KMS-11 (cell line): ENCODE data around the gene MAML3.

Experiments
- H2AFZ ChIP-seq: fragments of 200-600 bp; sonication (generic); 2 replicates; pipeline ENCODE4 v1.6.1; 2016; ENCODE audit warnings: antibody characterized with exemption, mixed run types, low read depth
- H3K27ac ChIP-seq: fragments of 200-600 bp; sonication (generic); 2 replicates; pipeline ENCODE4 v1.6.1; 2016; ENCODE audit warnings: mild to moderate bottlenecking, mixed run types
- H3K27me3 ChIP-seq: fragments of 200-600 bp; sonication (generic); 2 replicates; pipeline ENCODE4 v1.6.1; 2017; ENCODE audit warnings: mild to moderate bottlenecking, low read depth, mixed run types, moderate library complexity; ENCODE audit not compliant: insufficient read depth
- H3K36me3 ChIP-seq: fragments of 200-600 bp; sonication (generic); 2 replicates; pipeline ENCODE4 v1.6.1; 2017; ENCODE audit warnings: mild to moderate bottlenecking, mixed run types; ENCODE audit not compliant: insufficient read depth
- H3K4me1 ChIP-seq: fragments of 200-600 bp; sonication (generic); 2 replicates; pipeline ENCODE4 v1.6.1; 2016; ENCODE audit warnings: mild to moderate bottlenecking, low read depth, mixed run types; ENCODE audit not compliant: poor library complexity, severe bottlenecking
- H3K4me2 ChIP-seq: fragments of 200-600 bp; sonication (generic); 2 replicates; pipeline ENCODE4 v1.7.0; 2016; ENCODE audit warnings: mild to moderate bottlenecking, mixed run types
- H3K4me3 ChIP-seq: fragments of 200-600 bp; sonication (generic); IDR thresholded peaks from 2 replicates; pipeline ENCODE4 v1.6.1; 2017; ENCODE audit warnings: low read depth, low read length, mixed read lengths; ENCODE audit not compliant: insufficient read depth
- H3K79me2 ChIP-seq: fragments of 200-600 bp; sonication (generic); 2 replicates; pipeline ENCODE4 v1.6.1; 2016; ENCODE audit warnings: low read depth, mixed run types; ENCODE audit not compliant: insufficient read depth
- H3K9ac ChIP-seq: fragments of 200-600 bp; sonication (generic); 2 replicates; pipeline ENCODE4 v1.6.1; 2016; ENCODE audit warnings: mild to moderate bottlenecking, mixed run types
- H4K20me1 ChIP-seq: fragments of 200-600 bp; sonication (generic); 2 replicates; pipeline ENCODE4 v1.6.1; 2016; ENCODE audit warnings: mild to moderate bottlenecking, mixed run types; ENCODE audit not compliant: insufficient read depth
- TF ChIP-seq, protein P1 (sequence below): fragments of 200-600 bp; sonication (generic); conservative IDR thresholded peaks from 2 replicates; pipeline ENCODE4 v1.6.1; 2017; ENCODE audit warnings: low read depth, mild to moderate bottlenecking, antibody characterized with exemption, low read length, moderate library complexity, mixed read lengths

Gene MAML3

DNA sequence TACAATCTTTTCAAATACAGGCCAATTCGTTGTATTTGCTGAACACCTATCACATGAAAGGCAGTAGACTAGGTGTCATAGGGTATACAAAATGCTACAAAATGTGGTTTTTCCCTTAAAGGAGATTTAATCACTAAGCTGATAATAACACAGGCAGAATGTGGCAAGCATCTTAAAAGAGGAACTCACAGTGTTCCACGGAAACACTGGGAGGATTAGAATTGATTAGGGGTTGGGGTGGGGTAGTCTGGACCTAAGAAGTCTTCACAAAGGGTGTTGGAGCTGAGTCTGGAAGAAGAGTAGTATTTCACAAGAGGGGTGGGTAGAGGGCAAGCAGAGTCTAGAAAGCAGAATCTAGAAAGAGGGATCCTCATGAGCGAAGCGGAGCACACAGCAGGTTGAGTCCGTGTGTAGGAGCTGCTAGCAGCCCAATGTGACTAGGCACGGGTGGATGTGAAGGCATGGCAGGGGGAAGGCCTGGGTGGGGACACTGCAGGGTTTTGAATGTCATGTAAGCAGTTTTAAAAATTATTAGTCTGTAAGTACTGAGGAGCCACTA is 364.8 kb downstream of the MAML3 start:
- no peak overlapping the region for H3K9ac ChIP-seq
- no peaks in the 10 kb centered on the region for H4K20me1 ChIP-seq
- no peak overlapping the region for H3K4me2 ChIP-seq
- H3K27ac ChIP-seq = no peak overlapping the region
- no peak overlapping the region for H3K4me3 ChIP-seq
- H2AFZ ChIP-seq = no peak overlapping the region
- no peaks in the 10 kb centered on the region for H3K27me3 ChIP-seq
- no peaks in the 10 kb centered on the region for H3K36me3 ChIP-seq
- H3K79me2 ChIP-seq = no peaks in the 10 kb centered on the region
- no peaks in the 10 kb centered on the region for H3K4me1 ChIP-seq
- TF ChIP-seq, protein P1, sequence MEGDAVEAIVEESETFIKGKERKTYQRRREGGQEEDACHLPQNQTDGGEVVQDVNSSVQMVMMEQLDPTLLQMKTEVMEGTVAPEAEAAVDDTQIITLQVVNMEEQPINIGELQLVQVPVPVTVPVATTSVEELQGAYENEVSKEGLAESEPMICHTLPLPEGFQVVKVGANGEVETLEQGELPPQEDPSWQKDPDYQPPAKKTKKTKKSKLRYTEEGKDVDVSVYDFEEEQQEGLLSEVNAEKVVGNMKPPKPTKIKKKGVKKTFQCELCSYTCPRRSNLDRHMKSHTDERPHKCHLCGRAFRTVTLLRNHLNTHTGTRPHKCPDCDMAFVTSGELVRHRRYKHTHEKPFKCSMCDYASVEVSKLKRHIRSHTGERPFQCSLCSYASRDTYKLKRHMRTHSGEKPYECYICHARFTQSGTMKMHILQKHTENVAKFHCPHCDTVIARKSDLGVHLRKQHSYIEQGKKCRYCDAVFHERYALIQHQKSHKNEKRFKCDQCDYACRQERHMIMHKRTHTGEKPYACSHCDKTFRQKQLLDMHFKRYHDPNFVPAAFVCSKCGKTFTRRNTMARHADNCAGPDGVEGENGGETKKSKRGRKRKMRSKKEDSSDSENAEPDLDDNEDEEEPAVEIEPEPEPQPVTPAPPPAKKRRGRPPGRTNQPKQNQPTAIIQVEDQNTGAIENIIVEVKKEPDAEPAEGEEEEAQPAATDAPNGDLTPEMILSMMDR = no peak

DNA sequence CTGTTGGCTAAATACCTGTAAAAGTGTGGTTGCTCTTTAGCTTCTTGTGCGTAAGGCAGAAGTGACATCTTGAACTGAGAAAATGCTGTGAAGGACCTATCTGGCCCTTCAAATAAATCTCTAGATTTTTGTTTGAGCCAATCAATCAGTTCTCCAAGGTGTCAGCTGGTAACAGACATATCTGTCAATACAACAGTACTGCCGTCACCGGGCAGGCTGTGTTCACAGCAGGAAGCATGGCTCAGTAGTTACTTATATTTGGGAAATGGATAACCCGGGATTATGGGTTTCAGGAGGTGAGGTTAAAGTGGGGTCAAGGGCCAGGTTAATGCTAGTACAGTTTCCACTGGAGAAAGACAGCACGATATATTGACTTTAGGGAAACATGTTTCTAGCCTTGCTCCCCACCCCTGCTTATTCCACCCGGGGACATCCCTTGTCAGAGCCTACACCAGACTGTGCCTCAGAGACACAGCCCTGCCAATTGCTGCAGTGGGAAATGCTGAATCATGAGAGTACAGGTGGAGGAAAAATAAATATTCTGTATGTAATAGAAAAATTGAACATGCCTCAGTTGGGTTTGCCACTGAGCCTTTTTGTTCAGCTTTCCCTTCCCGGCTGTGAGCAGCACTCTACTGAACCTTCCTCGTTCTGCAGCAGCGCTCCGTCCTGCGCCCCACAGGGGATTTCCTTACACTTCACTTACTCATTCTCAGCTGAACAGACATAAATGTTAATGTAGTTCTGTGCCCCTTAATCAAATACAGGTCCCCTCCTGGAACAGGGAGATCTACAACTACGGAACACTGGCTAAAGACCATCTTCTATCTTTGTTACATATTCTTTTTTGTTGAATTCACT is 367.3 kb downstream of the MAML3 start:
- TF ChIP-seq, protein P1 = no peak

GRCh38 chr4:139785356-139785755 is 368.6 kb downstream of the MAML3 start:
- Histone ChIP-seq H3K79me2 (no peaks in the 10 kb centered on the region), H3K4me1 (no peaks in the 10 kb centered on the region), H3K4me3 (no peak overlapping the region), H3K9ac (no peak overlapping the region), H3K27me3 (no peaks in the 10 kb centered on the region), H4K20me1 (no peaks in the 10 kb centered on the region), H3K36me3 (no peaks in the 10 kb centered on the region), H3K27ac (no peak overlapping the region), H2AFZ (no peak overlapping the region), H3K4me2 (no peak overlapping the region)
- TF ChIP-seq, protein P1 = no peak

More for the DNA sequence above, 367.3 kb downstream of the MAML3 start:
- Histone ChIP-seq H3K36me3 (no peaks in the 10 kb centered on the region), H2AFZ (no peak overlapping the region), H3K4me3 (no peak overlapping the region), H3K4me1 (no peaks in the 10 kb centered on the region), H3K4me2 (no peak overlapping the region), H3K27ac (no peak overlapping the region), H3K27me3 (no peaks in the 10 kb centered on the region), H4K20me1 (no peaks in the 10 kb centered on the region), H3K79me2 (no peaks in the 10 kb centered on the region), H3K9ac (no peak overlapping the region)

DNA sequence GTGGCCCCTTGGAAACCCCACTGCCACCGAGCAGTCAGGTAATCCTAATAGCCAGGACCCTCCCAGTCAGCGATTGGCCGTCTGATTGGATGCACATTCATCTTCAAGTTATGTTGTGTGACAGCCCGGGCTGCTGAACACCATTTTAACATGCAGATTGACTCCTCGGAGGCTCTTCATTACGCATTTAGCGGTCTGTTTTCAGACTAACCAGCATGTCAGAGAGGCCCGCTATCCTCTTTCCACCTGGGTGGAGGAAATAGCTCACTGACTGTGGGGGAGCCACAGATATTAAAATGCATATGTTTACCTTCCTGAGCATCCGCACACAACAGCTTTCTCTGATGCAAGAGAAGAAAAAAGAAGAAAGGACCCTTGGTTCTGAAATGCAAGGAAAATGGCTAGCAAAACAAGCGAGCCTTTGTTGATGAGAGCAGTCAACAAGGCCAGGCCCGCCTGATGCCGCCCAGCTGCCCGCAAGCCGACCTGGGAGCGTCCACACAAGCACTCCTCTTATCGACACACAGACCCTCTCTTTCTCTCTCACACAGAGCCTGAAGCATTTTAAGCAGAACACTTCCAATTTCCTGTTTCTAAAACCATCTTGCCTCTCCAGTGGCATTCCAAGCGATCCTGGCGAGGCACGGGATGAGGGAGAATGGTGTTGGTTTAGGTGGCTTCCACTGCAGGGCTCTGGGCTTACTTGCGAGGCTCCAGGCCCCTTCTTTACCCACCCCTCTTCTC is 370.1 kb downstream of the MAML3 start:
- Histone ChIP-seq H3K4me2 (no peak overlapping the region), H3K79me2 (no peaks in the 10 kb centered on the region)

More for the DNA sequence above, 370.1 kb downstream of the MAML3 start:
- Histone ChIP-seq H3K27me3 (no peaks in the 10 kb centered on the region), H3K9ac (no peak overlapping the region), H3K27ac (no peak overlapping the region), H3K4me1 (no peaks in the 10 kb centered on the region), H3K36me3 (no peaks in the 10 kb centered on the region), H2AFZ (no peak overlapping the region), H4K20me1 (no peaks in the 10 kb centered on the region), H3K4me3 (no peak overlapping the region)
- TF ChIP-seq, protein P1 = no peak
